Endothelial cell (in vitro differentiated cells): ENCODE results near the gene COQ9. TPM values are rescaled to one million over a fixed set of nuclear protein-coding genes. Genes with fewer than 3 reads are reported as not detected.

ENCODE experiments used
- DNase-seq: peaks from one replicate; pipeline ENCODE4 v3.0.0; 2021; ENCODE audit warnings: low spot score
- H3K27ac Mint-ChIP-seq: one replicate; pipeline ENCODE4 v1.8.0; 2021; ENCODE audit warnings: mixed read lengths, inconsistent platforms; ENCODE audit not compliant: unreplicated experiment
- H3K27me3 Mint-ChIP-seq: one replicate; pipeline ENCODE4 v1.8.0; 2021; ENCODE audit warnings: mild to moderate bottlenecking, moderate library complexity, mixed read lengths, inconsistent platforms; ENCODE audit not compliant: unreplicated experiment
- H3K36me3 Mint-ChIP-seq: one replicate; pipeline ENCODE4 v1.8.0; 2021; ENCODE audit warnings: mild to moderate bottlenecking, low read depth, mixed read lengths, inconsistent platforms; ENCODE audit not compliant: unreplicated experiment
- H3K4me1 Mint-ChIP-seq: one replicate; pipeline ENCODE4 v1.8.0; 2021; ENCODE audit warnings: mild to moderate bottlenecking, mixed read lengths, inconsistent platforms; ENCODE audit not compliant: unreplicated experiment
- H3K4me3 Mint-ChIP-seq: one replicate; pipeline ENCODE4 v1.8.0; 2021; ENCODE audit warnings: mild to moderate bottlenecking, mixed read lengths, inconsistent platforms; ENCODE audit not compliant: unreplicated experiment
- H3K9me3 Mint-ChIP-seq: one replicate; pipeline ENCODE4 v1.8.0; 2021; ENCODE audit warnings: mixed read lengths, inconsistent platforms; ENCODE audit not compliant: unreplicated experiment
- total RNA-seq: library from RNA; stranded (reverse); fragmentation: NEBNext Ultra II Directional; extraction: Animal tissue kit (Norgen Biotek cat#: 25700); gene quantifications from one replicate; pipeline ENCODE4 v1.2.1, GENCODE V29; 2021; ENCODE audit not compliant: unreplicated experiment
- TF ChIP-seq, protein P1 (sequence below): fragments of 200-600 bp; sonication (generic); IDR thresholded peaks from one replicate; pipeline ENCODE4 v1.5.0; 2021; ENCODE audit warnings: antibody characterized with exemption; ENCODE audit not compliant: unreplicated experiment

COQ9 gene
- total RNA-seq, 1 donor from 2014 or later: 23.1 TPM

DNA sequence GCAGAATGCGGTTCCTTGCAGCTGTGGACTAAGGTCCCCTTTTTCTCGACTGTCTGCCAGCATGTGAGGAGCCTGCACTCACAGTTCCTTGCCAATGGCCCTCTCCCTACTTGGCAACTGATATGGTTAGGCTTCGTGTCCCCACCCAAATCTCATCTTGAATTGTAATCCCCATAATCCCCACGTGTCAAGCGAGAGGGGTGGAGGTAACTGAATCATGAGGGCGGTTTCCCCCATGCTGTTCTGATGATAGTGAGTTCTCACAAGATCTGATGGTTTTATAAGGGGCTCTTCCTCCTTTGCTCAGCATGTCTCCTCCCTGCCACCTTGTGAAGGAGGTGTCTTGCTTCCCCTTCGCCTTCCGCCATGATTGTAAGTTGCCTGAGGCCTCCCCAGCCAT lies 20.0 kb upstream of the COQ9 start:
- H3K9me3 Mint-ChIP-seq: no peaks in the 10 kb centered on the region
- H3K27ac Mint-ChIP-seq: no peak overlapping the region
- no peak for DNase-seq
- peaks cover 47% of the 10 kb centered on the region for H3K36me3 Mint-ChIP-seq
- TF ChIP-seq, protein P1, sequence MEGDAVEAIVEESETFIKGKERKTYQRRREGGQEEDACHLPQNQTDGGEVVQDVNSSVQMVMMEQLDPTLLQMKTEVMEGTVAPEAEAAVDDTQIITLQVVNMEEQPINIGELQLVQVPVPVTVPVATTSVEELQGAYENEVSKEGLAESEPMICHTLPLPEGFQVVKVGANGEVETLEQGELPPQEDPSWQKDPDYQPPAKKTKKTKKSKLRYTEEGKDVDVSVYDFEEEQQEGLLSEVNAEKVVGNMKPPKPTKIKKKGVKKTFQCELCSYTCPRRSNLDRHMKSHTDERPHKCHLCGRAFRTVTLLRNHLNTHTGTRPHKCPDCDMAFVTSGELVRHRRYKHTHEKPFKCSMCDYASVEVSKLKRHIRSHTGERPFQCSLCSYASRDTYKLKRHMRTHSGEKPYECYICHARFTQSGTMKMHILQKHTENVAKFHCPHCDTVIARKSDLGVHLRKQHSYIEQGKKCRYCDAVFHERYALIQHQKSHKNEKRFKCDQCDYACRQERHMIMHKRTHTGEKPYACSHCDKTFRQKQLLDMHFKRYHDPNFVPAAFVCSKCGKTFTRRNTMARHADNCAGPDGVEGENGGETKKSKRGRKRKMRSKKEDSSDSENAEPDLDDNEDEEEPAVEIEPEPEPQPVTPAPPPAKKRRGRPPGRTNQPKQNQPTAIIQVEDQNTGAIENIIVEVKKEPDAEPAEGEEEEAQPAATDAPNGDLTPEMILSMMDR: no peak
- peaks cover 4% of the 10 kb centered on the region for H3K27me3 Mint-ChIP-seq
- H3K4me3 Mint-ChIP-seq: no peak overlapping the region
- peaks cover 3% of the 10 kb centered on the region for H3K4me1 Mint-ChIP-seq

- Mint-ChIP-seq H3K4me1 (no peaks in the 10 kb centered on the region), H3K27ac (no peak overlapping the region), H3K9me3 (no peaks in the 10 kb centered on the region), H3K27me3 (peaks cover 2% of the 10 kb centered on the region), H3K36me3 (peaks cover 51% of the 10 kb centered on the region), H3K4me3 (no peak overlapping the region)
- TF ChIP-seq, protein P1: no peak
- DNase-seq: no peak
Observed at GRCh38 chr16:57427824-57428223, 19.5 kb upstream of the COQ9 start.

DNA sequence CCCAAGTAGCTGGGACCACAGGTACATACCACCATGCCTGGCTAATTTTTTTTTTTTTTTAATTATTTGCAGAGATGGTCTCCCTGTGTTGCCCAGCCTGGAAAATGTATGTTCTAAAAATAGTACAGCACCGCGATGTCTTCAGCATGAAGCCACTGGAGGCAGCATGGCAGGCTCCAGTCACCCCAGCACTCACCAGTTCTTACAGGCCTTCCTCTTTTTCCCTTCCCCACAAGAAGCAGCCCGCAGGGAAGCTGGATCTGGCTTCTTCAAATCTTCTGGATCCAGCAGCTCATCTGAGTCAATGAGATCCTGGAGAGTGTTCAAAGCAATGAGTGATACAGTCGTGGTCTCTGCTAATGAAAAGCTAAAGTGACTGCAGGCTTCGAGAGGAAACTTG lies 16.3 kb upstream of the COQ9 start:
- H3K27me3 Mint-ChIP-seq: peaks cover 4% of the 10 kb centered on the region
- H3K4me3 Mint-ChIP-seq: no peak overlapping the region
- peaks cover 63% of the 10 kb centered on the region for H3K36me3 Mint-ChIP-seq
- no peak overlapping the region for H3K27ac Mint-ChIP-seq
- TF ChIP-seq, protein P1: no peak
- H3K4me1 Mint-ChIP-seq: no peaks in the 10 kb centered on the region
- no peak for DNase-seq
- H3K9me3 Mint-ChIP-seq: no peaks in the 10 kb centered on the region

DNA sequence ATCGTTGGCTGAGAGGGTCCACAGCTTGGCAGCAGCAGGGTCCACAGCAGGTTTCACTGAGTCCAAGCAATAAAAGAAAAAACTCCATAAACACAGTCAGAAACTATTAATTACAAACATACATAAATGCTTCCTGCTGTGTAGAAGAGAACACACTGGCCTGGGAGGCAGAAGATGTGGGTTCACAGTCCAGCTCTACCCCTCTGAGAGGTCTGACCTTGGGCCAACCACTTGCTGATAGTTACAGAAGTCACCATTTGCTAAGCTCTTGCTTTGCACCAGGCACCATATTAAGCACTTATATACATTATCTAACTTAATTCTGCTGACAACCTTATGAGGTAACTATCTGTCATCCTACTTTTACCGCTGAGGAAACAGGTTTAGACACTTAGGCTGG lies 14.8 kb upstream of the COQ9 start:
- Mint-ChIP-seq H3K27ac (no peak overlapping the region), H3K36me3 (peaks cover 58% of the 10 kb centered on the region), H3K9me3 (no peaks in the 10 kb centered on the region), H3K4me1 (no peaks in the 10 kb centered on the region), H3K4me3 (no peak overlapping the region), H3K27me3 (peaks cover 4% of the 10 kb centered on the region)
- DNase-seq: no peak
- TF ChIP-seq, protein P1: no peak

- no peak for DNase-seq
- Mint-ChIP-seq H3K4me3 (no peak overlapping the region), H3K27ac (no peak overlapping the region), H3K27me3 (peaks cover 4% of the 10 kb centered on the region), H3K4me1 (no peaks in the 10 kb centered on the region), H3K9me3 (no peaks in the 10 kb centered on the region), H3K36me3 (peaks cover 53% of the 10 kb centered on the region)
- TF ChIP-seq, protein P1: no peak
Observed at GRCh38 chr16:57432989-57433388, 14.3 kb upstream of the COQ9 start.
